ENCODE measurements around the gene FAM131B. TPM values are rescaled to one million over a fixed set of nuclear protein-coding genes. Genes with fewer than 3 reads are reported as not detected.
A peak's percentile ranks its signal among the peaks of the same experiment; 100 is the strongest.

FAM131B gene
- total RNA-seq, 1 experiment from 2014 or later = 17.3 TPM

DNA sequence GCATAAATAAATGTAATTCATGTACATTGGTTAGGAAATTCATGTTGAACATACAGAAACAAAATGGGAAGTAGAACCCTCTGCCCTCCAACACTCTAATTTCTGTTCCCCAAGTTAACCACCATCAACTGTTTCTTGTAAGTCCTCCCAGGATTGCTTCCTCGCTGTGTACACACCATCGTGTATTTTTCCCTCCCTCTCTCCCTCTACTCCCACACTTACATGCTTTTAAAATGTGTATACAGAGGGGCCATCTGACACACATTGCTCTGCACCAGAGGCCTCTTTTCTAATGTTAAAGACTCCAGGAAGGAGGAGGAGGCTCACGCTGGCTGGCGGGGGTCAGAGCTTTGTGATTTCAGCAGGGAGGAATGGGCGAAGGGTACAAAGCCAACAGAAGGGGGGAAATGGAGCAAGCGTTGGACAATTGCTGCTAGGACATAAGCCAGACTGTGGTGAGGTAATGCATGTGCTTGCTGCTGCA lies 48.0 kb upstream of the FAM131B start:
- no CpG with 5 or more reads among the region's 6 CpGs for WGBS (ENCODE audit: extremely low coverage, insufficient read length, low lambda C conversion rate)
- no peak overlapping the region for H3K18ac ChIP-seq (ENCODE audit: insufficient read length, low read depth, low read length)
- peak overlapping the region; percentile 57 for H3K27ac ChIP-seq (ENCODE audit: insufficient read length, low read depth, low read length)
- H2BK120ac ChIP-seq (ENCODE audit: low read depth, low read length, poor library complexity, severe bottlenecking) = no peak overlapping the region
- no peak overlapping the region for H2AFZ ChIP-seq (ENCODE audit: low read length)
- no peak overlapping the region for H4K91ac ChIP-seq (ENCODE audit: insufficient read length, low read depth, low read length)
- H3K9me3 Mint-ChIP-seq = no peaks in the 10 kb centered on the region
- H3K4ac ChIP-seq (ENCODE audit: low read depth, low read length) = no peak overlapping the region
- peak overlapping the region; percentile 94 to 97 (median 96) for H3K27ac Mint-ChIP-seq
- H3K79me2 ChIP-seq (ENCODE audit: insufficient read depth, low read length) = peaks cover 5% of the 10 kb centered on the region; the same call in 1 of the 2 replicates
- H3K56ac ChIP-seq (ENCODE audit: insufficient read length, low read depth, low read length) = no peak overlapping the region
- H3K36me3 Mint-ChIP-seq (ENCODE audit: insufficient read depth in 1 of 3, low read depth in 3 of 3) = peaks cover 8 to 14% (median 11%) of the 10 kb centered on the region in 3 experiments; a peak in 5 of 7 replicates
- no peak overlapping the region for H3T11ph ChIP-seq (ENCODE audit: low read length)
- H3K4me3 Mint-ChIP-seq = peak overlapping the region; percentile 40 to 77
- no peak overlapping the region for H2BK20ac ChIP-seq (ENCODE audit: low read depth, low read length, poor library complexity, severe bottlenecking)
- peak; percentile 83 for DNase-seq
- no peak overlapping the region for H2AK5ac ChIP-seq (ENCODE audit: insufficient read length, low read length)
- peaks cover 30% of the 10 kb centered on the region for H3K4me1 ChIP-seq (ENCODE audit: insufficient read depth, low read length)
- H3K9ac ChIP-seq (ENCODE audit: extremely low read depth, insufficient read length, low read length) = no peak overlapping the region
- no peaks in the 10 kb centered on the region for H3K9me3 ChIP-seq (ENCODE audit: control insufficient read depth, low read depth, low read length)
- H3K23ac ChIP-seq (ENCODE audit: insufficient read length, low read depth, low read length) = no peak overlapping the region
- TF ChIP-seq, protein P1, sequence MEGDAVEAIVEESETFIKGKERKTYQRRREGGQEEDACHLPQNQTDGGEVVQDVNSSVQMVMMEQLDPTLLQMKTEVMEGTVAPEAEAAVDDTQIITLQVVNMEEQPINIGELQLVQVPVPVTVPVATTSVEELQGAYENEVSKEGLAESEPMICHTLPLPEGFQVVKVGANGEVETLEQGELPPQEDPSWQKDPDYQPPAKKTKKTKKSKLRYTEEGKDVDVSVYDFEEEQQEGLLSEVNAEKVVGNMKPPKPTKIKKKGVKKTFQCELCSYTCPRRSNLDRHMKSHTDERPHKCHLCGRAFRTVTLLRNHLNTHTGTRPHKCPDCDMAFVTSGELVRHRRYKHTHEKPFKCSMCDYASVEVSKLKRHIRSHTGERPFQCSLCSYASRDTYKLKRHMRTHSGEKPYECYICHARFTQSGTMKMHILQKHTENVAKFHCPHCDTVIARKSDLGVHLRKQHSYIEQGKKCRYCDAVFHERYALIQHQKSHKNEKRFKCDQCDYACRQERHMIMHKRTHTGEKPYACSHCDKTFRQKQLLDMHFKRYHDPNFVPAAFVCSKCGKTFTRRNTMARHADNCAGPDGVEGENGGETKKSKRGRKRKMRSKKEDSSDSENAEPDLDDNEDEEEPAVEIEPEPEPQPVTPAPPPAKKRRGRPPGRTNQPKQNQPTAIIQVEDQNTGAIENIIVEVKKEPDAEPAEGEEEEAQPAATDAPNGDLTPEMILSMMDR (conservative IDR thresholded peaks at IDR 0.05) = no peak
- no peaks in the 10 kb centered on the region for H3K79me1 ChIP-seq (ENCODE audit: insufficient read depth, low read depth, low read length, poor library complexity, severe bottlenecking)
- H2BK15ac ChIP-seq (ENCODE audit: low read depth, low read length) = no peak overlapping the region
- peaks cover 77 to 78% of the 10 kb centered on the region in 2 experiments for H3K4me1 Mint-ChIP-seq
- peaks cover 10% of the 10 kb centered on the region for H3K23me2 ChIP-seq (ENCODE audit: insufficient read length, low read depth, low read length, poor library complexity, severe bottlenecking)
- H4K8ac ChIP-seq (replicated peaks; ENCODE audit: insufficient read length, low read depth, low read length) = no peak overlapping the region
- H3K27me3 ChIP-seq (ENCODE audit: insufficient read depth, low read length) = no peaks in the 10 kb centered on the region
- H4K5ac ChIP-seq (ENCODE audit: insufficient read length, low read depth, low read length) = no peak overlapping the region
- no peak overlapping the region for H3K14ac ChIP-seq (ENCODE audit: insufficient read depth, low read length)
- H3K27me3 Mint-ChIP-seq (ENCODE audit: low read depth) = no peaks in the 10 kb centered on the region
- no peaks in the 10 kb centered on the region for H4K20me1 ChIP-seq (ENCODE audit: control insufficient read depth, insufficient read depth, insufficient read length)
- H2BK5ac ChIP-seq (ENCODE audit: insufficient read length, low read length) = no peak overlapping the region
- no peak overlapping the region for H2BK12ac ChIP-seq (ENCODE audit: insufficient read length, low read depth, low read length)
- H3K4me2 ChIP-seq (ENCODE audit: insufficient read depth, insufficient read length, low read length) = peak overlapping the region; percentile 70
